Measurements from ENCODE around the gene STK38. TPM values are rescaled to one million over a fixed set of nuclear protein-coding genes. Genes with fewer than 3 reads are reported as not detected.

The STK38 gene
- total RNA-seq (10 to 100 TPM; 13.3 to 21.8 TPM), polyA plus RNA-seq (10 to 100 TPM in 1 of 2 donors, 1 to 10 TPM in 1; 9.3 to 11.2 TPM)

- H3K27ac ChIP-seq (ENCODE audit: low read depth in 1 of 2, low read length in 2 of 2): peak within 1 kb of the TSS; percentile 85 to 94
- DNase-seq (ENCODE audit: low spot score): peak; percentile 97
- WGBS: under 1% methylated on average over 51 of the region's 51 CpGs
- H3K9ac ChIP-seq (ENCODE audit: low read depth in 1 of 2, low read length in 2 of 2): peak within 1 kb of the TSS; percentile 81 to 99
- no peak for TF ChIP-seq JUND (IDR thresholded peaks at IDR 0.05)
- peak in 1 of 2 donors; percentile 21 for TF ChIP-seq RXRA (IDR thresholded peaks at IDR 0.05)
- TF ChIP-seq RAD21 (IDR thresholded peaks at IDR 0.05): peak in 1 of 2 donors; percentile 45
- TF ChIP-seq HNF4G (IDR thresholded peaks at IDR 0.05): no peak
- no peak for TF ChIP-seq FOXA1 (IDR thresholded peaks at IDR 0.05)
- TF ChIP-seq SP1 (IDR thresholded peaks at IDR 0.05): peak; percentile 26
- TF ChIP-seq CTCF (IDR thresholded peaks at IDR 0.05; ENCODE audit: low read depth, low read length, missing input control): no peak
- peak; percentile 11 for TF ChIP-seq NR2F2 (IDR thresholded peaks at IDR 0.05)
- no peak for TF ChIP-seq HNF4A (conservative IDR thresholded peaks at IDR 0.05)
- peak; percentile 28 for TF ChIP-seq REST (IDR thresholded peaks at IDR 0.05)
- no peak for TF ChIP-seq MAX (IDR thresholded peaks at IDR 0.05)
- H3K9me3 ChIP-seq (ENCODE audit: control insufficient read depth in 4 of 4, low read length in 3 of 4): no peaks in the 10 kb centered on the region
- H3K4me3 ChIP-seq (ENCODE audit: low read depth in 1 of 3, low read length in 3 of 3): peak within 1 kb of the TSS; percentile 79 to 99 (median 82)
- peaks cover 6 to 20% (median 13%) of the 10 kb centered on the region in 4 donors for H3K4me1 ChIP-seq (ENCODE audit: control insufficient read depth in 4 of 4, insufficient read depth in 4 of 4, low read length in 3 of 4)
- H3K27me3 ChIP-seq (ENCODE audit: control insufficient read depth in 4 of 4, insufficient read depth in 4 of 4, low read length in 3 of 4): no peaks in the 10 kb centered on the region
- H3K36me3 ChIP-seq (ENCODE audit: control insufficient read depth in 4 of 4, insufficient read depth in 3 of 4, low read depth in 1 of 4, low read length in 3 of 4): no peaks in the 10 kb centered on the region
These were observed at the start of gene STK38 for GRCh38 chr6:36546920-36547645. Gene STK38 (minus strand): TSS chr6:36547479. CDS start chr6:36540202, 7,277 bp downstream.

- Histone ChIP-seq H3K4me1 (ENCODE audit: control insufficient read depth in 4 of 4, insufficient read depth in 4 of 4, low read length in 3 of 4) (peaks cover 9 to 57% (median 49%) of the 10 kb centered on the region in 4 donors), H3K9me3 (ENCODE audit: control insufficient read depth in 4 of 4, low read length in 3 of 4) (no peaks in the 10 kb centered on the region), H3K27ac (ENCODE audit: low read depth in 1 of 2, low read length in 2 of 2) (peak overlapping the region; percentile 35 to 92), H3K36me3 (ENCODE audit: control insufficient read depth in 4 of 4, insufficient read depth in 3 of 4, low read depth in 1 of 4, low read length in 3 of 4) (peaks cover 15 to 37% (median 30%) of the 10 kb centered on the region in 4 donors), H3K9ac (ENCODE audit: low read depth in 1 of 2, low read length in 2 of 2) (peak overlapping the region; percentile 81 to 85), H3K4me3 (ENCODE audit: low read depth in 1 of 3, low read length in 3 of 3) (peak overlapping the region; percentile 80 to 92 (median 83)), H3K27me3 (ENCODE audit: control insufficient read depth in 4 of 4, insufficient read depth in 4 of 4, low read length in 3 of 4) (no peaks in the 10 kb centered on the region)
- 12% methylated on average over 5 of the region's 5 CpGs for WGBS
- DNase-seq (ENCODE audit: low spot score): no peak
- TF ChIP-seq EGR1 (IDR thresholded peaks at IDR 0.05; ENCODE audit: low read depth in 2 of 2) (no peak), MAX (IDR thresholded peaks at IDR 0.05) (no peak), FOXA2 (IDR thresholded peaks at IDR 0.05) (no peak), SP1 (IDR thresholded peaks at IDR 0.05) (no peak), NR2F2 (IDR thresholded peaks at IDR 0.05) (no peak), JUND (IDR thresholded peaks at IDR 0.05) (no peak), ATF3 (IDR thresholded peaks at IDR 0.05) (no peak), HNF4G (IDR thresholded peaks at IDR 0.05) (no peak), FOXA1 (IDR thresholded peaks at IDR 0.05) (no peak), REST (IDR thresholded peaks at IDR 0.05) (no peak), GABPA (IDR thresholded peaks at IDR 0.05 in 1 of 2, conservative IDR thresholded peaks at IDR 0.05 in 1 of 2) (no peak), YY1 (IDR thresholded peaks at IDR 0.05) (no peak), TAF1 (conservative IDR thresholded peaks at IDR 0.05) (no peak), CTCF (IDR thresholded peaks at IDR 0.05; ENCODE audit: low read depth, low read length, missing input control) (no peak)
These were observed 49.1 kb upstream of the STK38 start for GRCh38 chr6:36596356-36596755.

Data from liver (tissue), 9 donors.